Thymus (tissue), 11 donors: ENCODE data around the gene MRPL52. TPM values are rescaled to one million over a fixed set of nuclear protein-coding genes. Genes with fewer than 3 reads are reported as not detected.

Experiments
- DNase-seq, 9 donors: peaks; one replicate each; pipeline ENCODE4 v3.0.0-alpha.2; 2013; ENCODE audit warnings: low spot score in 9 of 9, low read depth in 6 of 9, missing footprints in 1 of 9
- H3K27ac ChIP-seq, 2 donors: one replicate each; pipeline ENCODE4 v1.5.1; 2013; ENCODE audit warnings: control low read depth in 1 of 2, low read depth in 1 of 2, low read length in 1 of 2, mild to moderate bottlenecking in 1 of 2, moderate library complexity in 1 of 2
- H3K27me3 ChIP-seq, 2 donors: one replicate each; pipeline ENCODE4 v1.5.1; 2013; ENCODE audit warnings: low read length in 1 of 2; ENCODE audit not compliant: control insufficient read depth in 2 of 2, insufficient read depth in 1 of 2
- H3K36me3 ChIP-seq, 2 donors: one replicate each; pipeline ENCODE4 v1.5.1; 2013; ENCODE audit warnings: low read length in 1 of 2, mild to moderate bottlenecking in 1 of 2, moderate library complexity in 1 of 2; ENCODE audit not compliant: control insufficient read depth in 2 of 2, insufficient read depth in 2 of 2
- H3K4me1 ChIP-seq, 2 donors: one replicate each; pipeline ENCODE4 v1.5.1; 2013; ENCODE audit warnings: low read length in 2 of 2; ENCODE audit not compliant: control insufficient read depth in 2 of 2, insufficient read depth in 2 of 2
- H3K4me3 ChIP-seq, 2 donors: one replicate each; pipeline ENCODE4 v1.5.1; 2013; ENCODE audit warnings: low read length in 2 of 2, control low read depth in 1 of 2, mild to moderate bottlenecking in 1 of 2
- H3K9me3 ChIP-seq, 2 donors: one replicate each; pipeline ENCODE4 v1.5.1; 2013; ENCODE audit warnings: low read length in 1 of 2, mild to moderate bottlenecking in 1 of 2; ENCODE audit not compliant: control insufficient read depth in 2 of 2, insufficient read depth in 1 of 2
- WGBS: extraction: QIAGEN DNeasy Blood & Tissue Kit; methylation state at CpG from one replicate; pipeline ENCODE4 v1.1.7; 2013; 5-methylcytosine and 5-hydroxymethylcytosine counted together
- polyA plus RNA-seq: library from polyadenylated mRNA; stranded (reverse); fragments of 200-250 nt; gene quantifications from one replicate; pipeline ENCODE4 v1.2.3, GENCODE V29; 2013
- total RNA-seq: library from RNA; stranded (reverse); fragments of 120-200 nt; gene quantifications from one replicate; pipeline ENCODE4 v1.2.4, GENCODE V29; 2013
- donor health status: healthy.

Gene MRPL52
- total and polyA plus RNA-seq, 2 donors = 114 to 121 TPM

DNA sequence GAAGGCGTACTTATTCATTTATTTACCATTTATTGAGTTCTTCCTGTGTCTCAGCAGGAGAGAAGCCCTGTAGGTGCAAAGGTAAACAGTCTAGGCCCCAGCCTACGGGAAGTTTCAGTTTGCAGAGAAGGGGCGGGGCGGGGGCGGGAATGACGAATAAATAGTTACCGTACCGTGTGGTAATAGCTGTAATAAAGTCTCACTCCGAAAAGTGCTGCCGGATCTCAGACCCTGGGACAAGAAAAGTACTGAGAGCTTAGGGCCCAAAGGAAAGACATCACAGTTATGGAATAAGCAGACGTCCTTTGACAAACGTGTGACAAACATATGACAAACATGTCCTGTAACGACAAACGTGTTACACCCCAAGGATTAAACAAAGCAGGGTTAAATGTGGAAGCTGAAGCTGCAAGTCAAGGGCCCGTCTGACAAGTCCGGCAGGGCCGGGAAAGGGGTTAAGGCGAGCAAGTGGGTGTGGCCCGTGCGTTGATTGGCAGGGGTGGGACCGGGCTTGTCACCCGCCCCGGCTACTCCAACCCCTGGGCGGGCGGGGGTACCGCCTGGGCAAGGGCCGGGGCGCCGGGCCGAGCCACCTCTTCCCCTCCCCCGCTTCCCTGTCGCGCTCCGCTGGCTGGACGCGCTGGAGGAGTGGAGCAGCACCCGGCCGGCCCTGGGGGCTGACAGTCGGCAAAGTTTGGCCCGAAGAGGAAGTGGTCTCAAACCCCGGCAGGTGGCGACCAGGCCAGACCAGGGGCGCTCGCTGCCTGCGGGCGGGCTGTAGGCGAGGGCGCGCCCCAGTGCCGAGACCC lies 41.7 kb downstream of the MRPL52 start, which contains the start of gene LRP10:
Gene LRP10 (plus strand): TSS at position 517 of the 809 bp plus-strand sequence. CDS start 564 bp downstream, outside the sequence.
- peak within 1 kb of the TSS; percentile 92 to 98 for H3K27ac ChIP-seq
- 1% methylated on average over 50 of the region's 50 CpGs for WGBS
- peaks cover 26 to 31% of the 10 kb centered on the region in 2 donors for H3K36me3 ChIP-seq
- peak in 6 of 9 donors; percentile 64 to 88 (median 76) for DNase-seq
- peak within 1 kb of the TSS; percentile 68 to 88 for H3K4me3 ChIP-seq
- H3K9me3 ChIP-seq = no peaks in the 10 kb centered on the region
- no peaks in the 10 kb centered on the region for H3K27me3 ChIP-seq
- peaks cover 5 to 14% of the 10 kb centered on the region in 2 donors for H3K4me1 ChIP-seq

DNA sequence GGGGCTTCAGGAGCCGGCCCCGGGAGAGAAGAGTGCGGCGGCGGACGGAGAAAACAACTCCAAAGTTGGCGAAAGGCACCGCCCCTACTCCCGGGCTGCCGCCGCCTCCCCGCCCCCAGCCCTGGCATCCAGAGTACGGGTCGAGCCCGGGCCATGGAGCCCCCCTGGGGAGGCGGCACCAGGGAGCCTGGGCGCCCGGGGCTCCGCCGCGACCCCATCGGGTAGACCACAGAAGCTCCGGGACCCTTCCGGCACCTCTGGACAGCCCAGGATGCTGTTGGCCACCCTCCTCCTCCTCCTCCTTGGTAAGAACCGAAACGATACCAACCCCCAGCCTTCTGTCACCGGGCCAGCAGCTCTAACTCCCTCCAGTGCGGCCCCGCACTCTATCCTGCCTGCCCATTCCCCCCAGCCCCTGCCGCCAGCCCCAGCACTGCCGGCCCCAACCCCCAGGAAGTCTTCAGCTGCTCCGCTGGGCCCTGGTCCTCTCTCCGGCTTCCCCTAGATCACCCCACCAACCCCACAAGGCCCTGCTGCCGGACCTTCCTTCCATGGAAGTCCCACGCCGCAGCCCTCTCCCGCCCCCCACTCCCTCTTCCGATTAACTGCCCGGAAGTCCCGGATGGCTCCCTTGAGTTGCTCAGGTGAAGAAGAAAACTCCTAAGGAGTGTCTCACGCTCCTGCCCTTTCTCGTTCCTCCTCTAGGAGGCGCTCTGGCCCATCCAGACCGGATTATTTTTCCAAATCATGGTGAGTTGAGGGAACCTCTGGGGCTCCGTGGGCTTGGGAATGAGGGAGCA lies 42.5 kb downstream of the MRPL52 start:
- Histone ChIP-seq H3K36me3 (peaks cover 34 to 39% of the 10 kb centered on the region in 2 donors), H3K27me3 (no peaks in the 10 kb centered on the region), H3K4me3 (peak overlapping the region; percentile 68 to 88), H3K27ac (peak overlapping the region; percentile 92 to 98), H3K4me1 (peaks cover 5 to 14% of the 10 kb centered on the region in 2 donors), H3K9me3 (no peaks in the 10 kb centered on the region)
- under 1% methylated on average over 45 of the region's 45 CpGs for WGBS
- peak in 6 of 9 donors; percentile 58 to 88 (median 77) for DNase-seq

DNA sequence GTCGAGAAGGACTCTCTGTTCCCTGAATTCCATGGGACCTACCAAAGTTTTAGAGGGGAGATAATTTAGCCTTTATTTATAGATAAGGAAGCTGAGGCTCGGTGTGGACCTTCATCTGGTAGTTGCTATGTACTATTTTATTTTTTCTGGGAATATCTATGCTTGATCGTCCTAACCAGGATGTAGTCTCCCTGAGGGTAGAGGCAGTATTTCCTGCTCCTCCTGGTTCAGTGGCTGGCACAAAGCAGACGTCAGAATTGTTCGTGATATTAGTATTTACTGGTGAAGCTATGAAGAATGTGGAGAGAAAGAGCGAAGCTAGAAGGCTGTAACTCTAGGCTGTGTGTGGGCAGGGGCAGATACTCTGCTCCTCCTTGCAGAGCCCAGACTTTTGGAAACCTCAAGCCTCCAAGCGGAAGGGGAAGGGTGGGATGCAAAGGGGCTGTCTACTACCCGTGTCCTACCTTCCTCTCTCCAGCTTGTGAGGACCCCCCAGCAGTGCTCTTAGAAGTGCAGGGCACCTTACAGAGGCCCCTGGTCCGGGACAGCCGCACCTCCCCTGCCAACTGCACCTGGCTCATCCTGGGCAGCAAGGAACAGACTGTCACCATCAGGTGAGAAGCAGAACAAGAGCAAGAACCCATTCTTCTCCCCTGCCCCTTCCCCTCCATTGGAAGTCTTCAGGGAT lies 43.3 kb downstream of the MRPL52 start:
- Histone ChIP-seq H3K9me3 (no peaks in the 10 kb centered on the region), H3K27ac (no peak overlapping the region), H3K36me3 (peaks cover 42 to 47% of the 10 kb centered on the region in 2 donors), H3K27me3 (no peaks in the 10 kb centered on the region), H3K4me3 (peak overlapping the region; percentile 68 to 88), H3K4me1 (peaks cover 5 to 14% of the 10 kb centered on the region in 2 donors)
- WGBS = 77% methylated on average over 10 of the region's 10 CpGs
- no peak for DNase-seq

DNA sequence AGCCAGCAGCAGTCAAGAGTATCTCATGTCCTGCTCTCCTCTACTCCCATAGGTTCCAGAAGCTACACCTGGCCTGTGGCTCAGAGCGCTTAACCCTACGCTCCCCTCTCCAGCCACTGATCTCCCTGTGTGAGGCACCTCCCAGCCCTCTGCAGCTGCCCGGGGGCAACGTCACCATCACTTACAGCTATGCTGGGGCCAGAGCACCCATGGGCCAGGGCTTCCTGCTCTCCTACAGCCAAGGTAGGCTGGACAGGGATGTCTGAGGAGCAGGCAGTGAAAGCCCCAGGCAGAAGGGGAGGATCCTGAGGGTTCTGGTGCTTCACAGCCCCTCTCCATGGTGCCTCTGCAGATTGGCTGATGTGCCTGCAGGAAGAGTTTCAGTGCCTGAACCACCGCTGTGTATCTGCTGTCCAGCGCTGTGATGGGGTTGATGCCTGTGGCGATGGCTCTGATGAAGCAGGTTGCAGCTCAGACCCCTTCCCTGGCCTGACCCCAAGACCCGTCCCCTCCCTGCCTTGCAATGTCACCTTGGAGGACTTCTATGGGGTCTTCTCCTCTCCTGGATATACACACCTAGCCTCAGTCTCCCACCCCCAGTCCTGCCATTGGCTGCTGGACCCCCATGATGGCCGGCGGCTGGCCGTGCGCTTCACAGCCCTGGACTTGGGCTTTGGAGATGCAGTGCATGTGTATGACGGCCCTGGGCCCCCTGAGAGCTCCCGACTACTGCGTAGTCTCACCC lies 45.5 kb downstream of the MRPL52 start:
- Histone ChIP-seq H3K9me3 (no peaks in the 10 kb centered on the region), H3K27ac (no peak overlapping the region), H3K4me3 (no peak overlapping the region), H3K27me3 (no peaks in the 10 kb centered on the region), H3K4me1 (peaks cover 5 to 12% of the 10 kb centered on the region in 2 donors), H3K36me3 (peaks cover 50 to 54% of the 10 kb centered on the region in 2 donors)
- WGBS = over 99% methylated on average over 15 of the region's 15 CpGs
- DNase-seq = no peak

DNA sequence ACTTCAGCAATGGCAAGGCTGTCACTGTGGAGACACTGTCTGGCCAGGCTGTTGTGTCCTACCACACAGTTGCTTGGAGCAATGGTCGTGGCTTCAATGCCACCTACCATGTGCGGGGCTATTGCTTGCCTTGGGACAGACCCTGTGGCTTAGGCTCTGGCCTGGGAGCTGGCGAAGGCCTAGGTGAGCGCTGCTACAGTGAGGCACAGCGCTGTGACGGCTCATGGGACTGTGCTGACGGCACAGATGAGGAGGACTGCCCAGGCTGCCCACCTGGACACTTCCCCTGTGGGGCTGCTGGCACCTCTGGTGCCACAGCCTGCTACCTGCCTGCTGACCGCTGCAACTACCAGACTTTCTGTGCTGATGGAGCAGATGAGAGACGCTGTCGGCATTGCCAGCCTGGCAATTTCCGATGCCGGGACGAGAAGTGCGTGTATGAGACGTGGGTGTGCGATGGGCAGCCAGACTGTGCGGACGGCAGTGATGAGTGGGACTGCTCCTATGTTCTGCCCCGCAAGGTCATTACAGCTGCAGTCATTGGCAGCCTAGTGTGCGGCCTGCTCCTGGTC lies 46.1 kb downstream of the MRPL52 start:
- no peaks in the 10 kb centered on the region for H3K27me3 ChIP-seq
- peaks cover 50 to 54% of the 10 kb centered on the region in 2 donors for H3K36me3 ChIP-seq
- no peak overlapping the region for H3K4me3 ChIP-seq
- WGBS = 99% methylated on average over 20 of the region's 20 CpGs
- H3K27ac ChIP-seq = no peak overlapping the region
- DNase-seq = no peak
- H3K4me1 ChIP-seq = peaks cover 5 to 8% of the 10 kb centered on the region in 2 donors
- H3K9me3 ChIP-seq = no peaks in the 10 kb centered on the region

DNA sequence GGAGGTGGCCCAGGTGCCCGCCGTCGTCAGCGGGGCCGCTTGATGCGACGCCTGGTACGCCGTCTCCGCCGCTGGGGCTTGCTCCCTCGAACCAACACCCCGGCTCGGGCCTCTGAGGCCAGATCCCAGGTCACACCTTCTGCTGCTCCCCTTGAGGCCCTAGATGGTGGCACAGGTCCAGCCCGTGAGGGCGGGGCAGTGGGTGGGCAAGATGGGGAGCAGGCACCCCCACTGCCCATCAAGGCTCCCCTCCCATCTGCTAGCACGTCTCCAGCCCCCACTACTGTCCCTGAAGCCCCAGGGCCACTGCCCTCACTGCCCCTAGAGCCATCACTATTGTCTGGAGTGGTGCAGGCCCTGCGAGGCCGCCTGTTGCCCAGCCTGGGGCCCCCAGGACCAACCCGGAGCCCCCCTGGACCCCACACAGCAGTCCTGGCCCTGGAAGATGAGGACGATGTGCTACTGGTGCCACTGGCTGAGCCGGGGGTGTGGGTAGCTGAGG lies 47.4 kb downstream of the MRPL52 start:
- 99% methylated on average over 22 of the region's 22 CpGs for WGBS
- H3K4me1 ChIP-seq = peaks cover 5 to 10% of the 10 kb centered on the region in 2 donors
- DNase-seq = no peak

DNA sequence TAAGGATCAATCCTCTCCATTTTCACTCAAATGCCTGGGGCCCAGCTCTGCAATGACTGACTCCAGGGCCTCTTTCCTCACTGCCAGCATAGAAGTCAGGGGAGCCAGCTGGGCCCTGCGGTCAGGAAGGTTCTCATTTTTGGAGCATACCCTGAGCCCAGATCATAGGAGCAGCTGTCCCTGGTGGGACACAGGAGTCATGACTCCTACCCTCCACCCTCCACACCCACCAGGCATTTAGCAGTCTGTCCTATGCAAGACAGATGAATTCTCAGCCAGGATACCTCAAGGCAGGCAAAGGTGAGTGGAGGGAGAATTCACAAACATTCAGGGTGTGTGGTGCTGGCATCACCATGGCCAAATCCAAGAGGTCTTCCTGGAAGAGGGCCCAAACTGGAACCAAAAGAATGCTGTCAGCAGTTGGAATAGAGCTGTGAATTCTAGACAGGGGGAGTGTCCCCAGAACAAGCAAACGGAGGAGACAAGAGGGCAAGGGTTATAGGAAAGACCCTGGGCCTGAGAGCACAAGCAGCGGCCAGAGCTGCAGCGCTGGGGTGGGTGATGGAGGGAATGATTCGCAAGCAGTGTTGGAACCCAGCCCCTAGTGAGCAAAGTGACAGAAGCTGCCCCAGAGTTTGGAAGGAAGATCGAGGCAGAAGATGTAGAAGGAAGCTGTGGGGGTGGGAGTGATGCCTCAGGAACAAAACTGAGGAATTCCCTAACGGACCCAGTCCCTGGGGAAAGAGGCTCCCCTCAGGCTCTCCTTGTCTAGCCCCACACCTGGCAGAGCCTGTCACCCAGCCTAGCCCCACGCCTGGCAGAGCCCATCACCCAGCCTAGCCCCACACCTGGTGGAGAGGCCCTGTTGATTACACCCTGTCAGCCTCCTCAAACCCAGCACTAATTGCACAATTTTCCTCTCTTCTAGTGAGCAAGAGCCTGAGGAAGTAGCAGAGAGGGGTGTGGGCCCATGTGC lies 48.9 kb downstream of the MRPL52 start:
- H3K27me3 ChIP-seq = peaks cover 0 to 17% of the 10 kb centered on the region in 2 donors
- no peak overlapping the region for H3K27ac ChIP-seq
- H3K36me3 ChIP-seq = peaks cover 49 to 50% of the 10 kb centered on the region in 2 donors
- 96% methylated on average over 8 of the region's 8 CpGs for WGBS
- DNase-seq = no peak
- no peaks in the 10 kb centered on the region for H3K9me3 ChIP-seq
- H3K4me1 ChIP-seq = peaks cover 0 to 15% of the 10 kb centered on the region in 2 donors
- H3K4me3 ChIP-seq = no peak overlapping the region

More for the DNA sequence above, 47.4 kb downstream of the MRPL52 start:
- Histone ChIP-seq H3K4me3 (no peak overlapping the region), H3K9me3 (no peaks in the 10 kb centered on the region), H3K27ac (no peak overlapping the region), H3K27me3 (peaks cover 0 to 4% of the 10 kb centered on the region in 2 donors), H3K36me3 (peaks cover 50 to 54% of the 10 kb centered on the region in 2 donors)
